NCI-H1417 (cell line): ENCODE results near the gene OR11H6.
"Not testable (repeated sequence)": the region's sequence is repeated elsewhere in the genome, so short reads cannot be mapped to it uniquely, and the experiment has no call there.

ENCODE experiments used
- DNase-seq, 3 experiments: peaks; one replicate each; lab custom pipeline; 2025; lab: John Stamatoyannopoulos, UW

OR11H6 gene

DNA sequence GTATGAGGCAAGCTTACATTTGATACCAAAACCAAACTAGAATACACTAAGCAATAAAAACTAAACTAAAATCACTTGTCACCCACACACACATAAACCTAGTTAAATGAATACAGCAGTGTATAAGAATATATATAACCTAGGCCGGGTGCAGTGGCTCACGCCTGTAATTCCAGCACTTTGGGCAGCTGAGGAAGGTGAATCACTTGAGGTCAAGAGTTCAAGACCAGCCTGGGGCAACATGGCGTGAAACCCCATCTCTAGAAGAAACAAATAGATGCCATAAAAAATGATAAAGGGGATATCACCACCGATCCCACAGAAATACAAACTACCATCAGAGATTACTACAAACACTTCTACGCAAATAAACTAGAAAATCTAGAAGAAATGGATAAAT is 40.9 kb downstream of the OR11H6 start:
- not testable (repeated sequence) for DNase-seq

DNA sequence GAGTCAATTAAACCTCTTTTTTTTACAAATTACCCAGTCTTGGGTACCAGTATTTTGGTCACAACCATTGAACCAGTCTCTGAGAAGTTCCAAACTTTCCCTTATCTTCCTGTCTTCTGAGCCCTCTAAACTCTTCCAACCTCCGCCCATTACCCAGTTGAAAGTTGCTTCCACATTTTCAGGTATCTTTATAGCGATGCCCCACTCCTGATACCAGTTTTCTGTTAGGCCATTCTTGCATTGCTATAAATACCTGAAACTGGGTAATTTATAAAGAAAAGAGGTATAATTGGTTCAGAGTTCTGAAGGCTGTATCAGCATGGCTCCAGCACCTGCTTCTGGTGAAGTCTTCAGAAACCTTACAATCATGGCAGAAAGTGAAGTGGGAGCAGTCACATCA is 50.6 kb downstream of the OR11H6 start:
- no peak for DNase-seq
